ENCODE measurements around the gene GAST. TPM values are rescaled to one million over a fixed set of nuclear protein-coding genes. Genes with fewer than 3 reads are reported as not detected.

Gene GAST
- total RNA-seq, 1 experiment from 2014 or later, result 0.75 TPM

DNA sequence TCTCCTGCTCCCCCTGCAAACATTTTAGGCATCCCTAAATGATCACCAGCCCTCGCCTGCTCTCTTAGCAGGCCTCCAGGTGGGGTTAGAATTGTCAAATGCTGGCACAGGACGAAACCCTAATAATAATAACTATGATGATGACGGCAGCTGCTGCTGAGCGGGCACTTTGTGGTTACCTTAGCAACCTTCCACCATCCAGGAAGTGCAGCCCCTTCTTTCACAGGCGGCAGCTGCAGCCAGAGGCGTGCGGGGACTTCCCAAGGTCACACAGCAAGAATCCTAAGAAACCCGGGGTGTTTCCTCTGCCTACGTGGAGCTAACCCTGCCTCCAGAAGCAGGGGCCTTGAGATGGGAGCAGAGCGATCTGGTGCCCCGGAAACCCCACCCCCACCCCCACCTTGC is 45.9 kb upstream of the GAST start:
- TF ChIP-seq, protein P1, sequence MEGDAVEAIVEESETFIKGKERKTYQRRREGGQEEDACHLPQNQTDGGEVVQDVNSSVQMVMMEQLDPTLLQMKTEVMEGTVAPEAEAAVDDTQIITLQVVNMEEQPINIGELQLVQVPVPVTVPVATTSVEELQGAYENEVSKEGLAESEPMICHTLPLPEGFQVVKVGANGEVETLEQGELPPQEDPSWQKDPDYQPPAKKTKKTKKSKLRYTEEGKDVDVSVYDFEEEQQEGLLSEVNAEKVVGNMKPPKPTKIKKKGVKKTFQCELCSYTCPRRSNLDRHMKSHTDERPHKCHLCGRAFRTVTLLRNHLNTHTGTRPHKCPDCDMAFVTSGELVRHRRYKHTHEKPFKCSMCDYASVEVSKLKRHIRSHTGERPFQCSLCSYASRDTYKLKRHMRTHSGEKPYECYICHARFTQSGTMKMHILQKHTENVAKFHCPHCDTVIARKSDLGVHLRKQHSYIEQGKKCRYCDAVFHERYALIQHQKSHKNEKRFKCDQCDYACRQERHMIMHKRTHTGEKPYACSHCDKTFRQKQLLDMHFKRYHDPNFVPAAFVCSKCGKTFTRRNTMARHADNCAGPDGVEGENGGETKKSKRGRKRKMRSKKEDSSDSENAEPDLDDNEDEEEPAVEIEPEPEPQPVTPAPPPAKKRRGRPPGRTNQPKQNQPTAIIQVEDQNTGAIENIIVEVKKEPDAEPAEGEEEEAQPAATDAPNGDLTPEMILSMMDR (IDR thresholded peaks at IDR 0.05; ENCODE audit: insufficient read depth in 1 of 2, low read depth in 1 of 2, low read length in 1 of 2, severe bottlenecking in 1 of 2, unreplicated experiment in 1 of 2), result no peak
- H3K36me3 ChIP-seq (ENCODE audit: control insufficient read depth, insufficient read depth, low read length), result no peaks in the 10 kb centered on the region
- Mint-ChIP-seq H3K4me1 (ENCODE audit: low read depth, unreplicated experiment) (peaks cover 18% of the 10 kb centered on the region), H3K9me3 (ENCODE audit: unreplicated experiment) (no peaks in the 10 kb centered on the region), H3K4me3 (ENCODE audit: unreplicated experiment) (peak overlapping the region; percentile 83), H3K27ac (ENCODE audit: unreplicated experiment) (peak overlapping the region; percentile 78), H3K36me3 (ENCODE audit: insufficient read depth, unreplicated experiment) (peaks cover 5% of the 10 kb centered on the region), H3K27me3 (ENCODE audit: insufficient read depth, unreplicated experiment) (no peaks in the 10 kb centered on the region)
- intact Hi-C loops (cut with micrococcal nuclease; ENCODE audit: unreplicated experiment), result loop anchor here (2.0 to 5.0 kb wide), 5 partner anchors 344 to 1044 kb away; no protein-coding TSS in a partner anchor
- ChIA-PET CTCF (interaction anchor here (0.5 to 1.9 kb wide), 27 partner anchors 10 to 847 kb away, joined by 3 to 34 read pairs (median 5); partner anchors contain the start of genes EIF1 and FKBP10), POLR2A (interaction anchor here (1.9 kb wide), 1 partner anchor 22 kb away, joined by 24 read pairs; the partner anchor contains the start of gene EIF1)
- no TSS peak for BruUV-seq (replicated peaks)
- H3K4me3 ChIP-seq (ENCODE audit: low read depth, low read length), result peak overlapping the region; percentile 54
- H3K9me3 ChIP-seq, result no peaks in the 10 kb centered on the region
- H3K4me1 ChIP-seq, result peaks cover 11% of the 10 kb centered on the region
- peak in 1 of 2 experiments; percentile 59 for DNase-seq
- no peaks in the 10 kb centered on the region for H3K27me3 ChIP-seq (replicated peaks; ENCODE audit: control insufficient read depth, insufficient read depth, low read length)

DNA sequence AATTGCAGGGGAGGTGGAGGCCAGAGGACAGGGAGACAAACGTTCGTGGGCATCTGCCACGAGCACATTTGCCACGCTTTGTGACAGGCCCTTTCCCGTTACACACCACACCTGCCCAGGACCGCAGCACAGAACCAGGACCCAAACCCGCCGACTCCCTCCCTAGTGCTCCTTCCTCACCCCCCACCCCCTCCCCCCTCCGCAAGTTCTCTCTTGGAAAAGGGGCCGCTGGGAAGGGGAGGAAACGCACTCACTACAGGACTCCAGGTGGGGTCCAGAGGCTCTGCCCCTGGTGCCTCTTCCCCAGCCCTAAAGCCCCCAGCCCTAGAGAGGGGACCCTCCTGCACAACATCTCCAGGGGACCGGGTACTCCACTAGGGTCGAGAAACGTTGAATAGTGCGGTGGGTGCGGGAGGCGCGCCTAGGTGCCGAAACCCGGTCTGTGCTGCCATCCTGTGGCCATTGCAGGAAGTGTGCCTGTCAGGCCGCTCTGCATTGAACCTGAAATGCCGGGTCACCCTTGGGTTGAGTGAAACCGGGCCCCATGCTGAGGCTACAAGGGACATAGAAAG is 45.3 kb upstream of the GAST start:
- H3K4me1 ChIP-seq, result peaks cover 11% of the 10 kb centered on the region
- POLR2A ChIA-PET, result interaction anchor here (1.9 kb wide), 1 partner anchor 22 kb away, joined by 24 read pairs; the partner anchor contains the start of gene EIF1

More for the DNA sequence above, 45.3 kb upstream of the GAST start:
- intact Hi-C loops (cut with micrococcal nuclease; ENCODE audit: unreplicated experiment), result loop anchor here (1.0 to 5.0 kb wide), 6 partner anchors 18 to 1044 kb away; no protein-coding TSS in a partner anchor
- Mint-ChIP-seq H3K27me3 (ENCODE audit: insufficient read depth, unreplicated experiment) (no peaks in the 10 kb centered on the region), H3K27ac (ENCODE audit: unreplicated experiment) (peak overlapping the region; percentile 78), H3K4me3 (ENCODE audit: unreplicated experiment) (peak overlapping the region; percentile 83), H3K36me3 (ENCODE audit: insufficient read depth, unreplicated experiment) (peaks cover 5% of the 10 kb centered on the region), H3K4me1 (ENCODE audit: low read depth, unreplicated experiment) (peaks cover 18% of the 10 kb centered on the region), H3K9me3 (ENCODE audit: unreplicated experiment) (no peaks in the 10 kb centered on the region)
- TF ChIP-seq, protein P1 (IDR thresholded peaks at IDR 0.05; ENCODE audit: insufficient read depth in 1 of 2, low read depth in 1 of 2, low read length in 1 of 2, severe bottlenecking in 1 of 2, unreplicated experiment in 1 of 2), result peak; percentile 92
- H3K27me3 ChIP-seq (replicated peaks; ENCODE audit: control insufficient read depth, insufficient read depth, low read length), result no peaks in the 10 kb centered on the region
- CTCF ChIA-PET, result interaction anchor here (0.5 to 2.1 kb wide), 21 partner anchors 9 to 848 kb away, joined by 3 to 34 read pairs (median 6); partner anchors contain the start of genes EIF1 and FKBP10
- H3K4me3 ChIP-seq (ENCODE audit: low read depth, low read length), result peak overlapping the region; percentile 54
- DNase-seq, result peak; percentile 86 to 90
- H3K9me3 ChIP-seq, result no peaks in the 10 kb centered on the region
- H3K36me3 ChIP-seq (ENCODE audit: control insufficient read depth, insufficient read depth, low read length), result no peaks in the 10 kb centered on the region
- BruUV-seq (replicated peaks), result no TSS peak

Measured in Caco-2 (cell line).